Body of pancreas (tissue), 4 donors: ENCODE measurements around the gene TP53BP1. TPM values are rescaled to one million over a fixed set of nuclear protein-coding genes. Genes with fewer than 3 reads are reported as not detected.

ENCODE experiments used
- ATAC-seq: fragments of 150-250 bp; one replicate; pipeline ENCODE4 v1.9.1; 2016
- DNase-seq, 4 donors: peaks; one replicate each; pipeline ENCODE4 v3.0.0-alpha.2; 2019
- H3K27ac ChIP-seq, 4 donors: fragments of 200-600 bp; sonication (generic); 1 replicate in 3 of 4; 2 replicates in 1 of 4; pipeline versions ENCODE4 v1.5.1 to v1.6.1; 2016 to 2019; ENCODE audit warnings: mild to moderate bottlenecking in 1 of 4, mixed read lengths in 1 of 4, moderate library complexity in 1 of 4
- H3K27me3 ChIP-seq, 2 donors: fragments of 200-600 bp; sonication (generic); one replicate each; pipeline ENCODE4 v1.6.0; 2016; ENCODE audit warnings: mild to moderate bottlenecking in 1 of 2
- H3K36me3 ChIP-seq, 2 donors: fragments of 200-600 bp; sonication (generic); replicated peaks in 1 of 2; 2 replicates each; pipeline ENCODE4 v1.5.1; 2016; ENCODE audit warnings: low read depth in 2 of 2; ENCODE audit not compliant: insufficient read depth in 1 of 2
- H3K4me1 ChIP-seq: fragments of 200-600 bp; sonication (generic); one replicate; pipeline ENCODE4 v1.6.0; 2016
- H3K4me3 ChIP-seq, 2 donors: fragments of 200-600 bp; sonication (generic); 1 replicate in 1 of 2; 2 replicates in 1 of 2; pipeline ENCODE4 v1.5.1; 2016 to 2019
- H3K9me3 ChIP-seq, 3 donors: fragments of 200-600 bp; sonication (generic); 1 replicate in 2 of 3; 2 replicates in 1 of 3; pipeline ENCODE4 v1.5.1; 2016
- CTCF ChIP-seq, 7 experiments: fragments of 450-650 bp in 4 of 7; fragments of 200-600 bp in 3 of 7; sonication (generic) in 3 of 7; IDR thresholded peaks; one replicate each; pipeline ENCODE4 v1.5.1; 2016 to 2019; ENCODE audit warnings: antibody characterized with exemption in 7 of 7
- POLR2A ChIP-seq, 3 donors: fragments of 450-650 bp; IDR thresholded peaks; one replicate each; pipeline ENCODE4 v1.6.1; 2016; ENCODE audit warnings: antibody characterized with exemption in 3 of 3, mild to moderate bottlenecking in 2 of 3
- WGBS, 2 donors: methylation state at CpG; one replicate each; pipeline ENCODE4 v1.1.5; 2017; 5-methylcytosine and 5-hydroxymethylcytosine counted together
- intact Hi-C: fragments of 100-400 bp; cut with DNase I; formaldehyde crosslinking; loops from one replicate; pipeline ENCODE4 v1.15.1; 2023
- total RNA-seq, 2 donors: library from RNA; depleted of rRNA; stranded (reverse); fragments of >200 nt; gene quantifications; one replicate each; pipeline ENCODE4 v1.1.0, GENCODE V29; 2016

TP53BP1 gene
- total RNA-seq, 2 donors from 2014 or later: 12.5 to 17.5 TPM

DNA sequence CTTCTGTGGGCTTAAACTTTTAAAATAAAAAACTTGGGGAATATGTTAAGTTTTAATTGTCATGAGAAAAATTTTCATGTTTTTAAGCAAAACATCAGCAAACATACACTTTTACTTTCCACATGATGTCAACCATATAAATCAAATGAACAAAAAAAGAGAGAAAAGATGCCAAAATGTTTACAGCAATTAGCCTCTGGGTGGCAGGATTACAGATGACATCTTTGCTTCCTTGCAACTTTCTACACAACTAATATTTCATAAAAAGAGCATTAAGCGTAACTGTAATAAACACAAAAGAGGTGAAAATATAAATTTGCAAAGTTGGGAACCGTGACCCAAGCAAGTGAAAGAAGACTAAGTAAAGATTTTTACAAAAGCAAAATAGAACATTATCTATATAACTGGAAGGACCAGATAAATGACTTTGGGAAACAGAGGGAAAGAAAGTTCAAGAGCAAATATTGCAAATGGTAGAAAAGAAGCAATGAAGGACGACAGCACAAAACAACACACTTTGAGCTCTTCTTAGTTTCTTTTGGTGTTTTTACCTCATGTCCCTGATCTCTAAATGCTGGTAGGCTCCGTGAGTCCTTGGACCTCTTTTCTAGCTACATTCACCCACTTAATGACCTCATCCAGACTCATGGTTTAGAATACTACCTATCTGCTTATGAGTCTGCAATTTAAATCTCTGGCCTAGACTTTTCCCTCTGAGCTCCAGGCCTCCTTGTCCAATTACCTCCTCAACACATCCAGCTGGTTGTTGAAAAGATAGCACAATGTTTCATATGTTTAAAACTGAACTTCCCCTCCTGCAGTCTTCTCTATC, 9.4 kb downstream of the TP53BP1 start:
- Histone ChIP-seq H3K9me3 (no peaks in the 10 kb centered on the region), H3K27me3 (no peaks in the 10 kb centered on the region), H3K4me3 (no peak overlapping the region), H3K4me1 (no peaks in the 10 kb centered on the region), H3K27ac (no peak overlapping the region), H3K36me3 (peaks cover 0 to 8% of the 10 kb centered on the region in 2 donors)
- WGBS, 2 donors: 79% methylated on average over 4 of the region's 4 CpGs
- TF ChIP-seq POLR2A (IDR thresholded peaks at IDR 0.05): no peak
- TF ChIP-seq CTCF (IDR thresholded peaks at IDR 0.05): peak in 5 of 7 experiments; percentile 5 to 30 (median 17)
- intact Hi-C loops: no loop called here
- ATAC-seq (no peak), DNase-seq (no peak)

GRCh38 chr15:43473885-43474284, 19.1 kb downstream of the TP53BP1 start:
- WGBS, 2 donors: 91 to 95% methylated on average over 8 to 16 of the region's 25 CpGs
- no peak for ATAC-seq
- Histone ChIP-seq H3K4me3 (no peak overlapping the region), H3K27me3 (no peaks in the 10 kb centered on the region), H3K36me3 (peaks cover 0 to 16% of the 10 kb centered on the region in 2 donors), H3K4me1 (no peaks in the 10 kb centered on the region), H3K27ac (no peak overlapping the region), H3K9me3 (no peaks in the 10 kb centered on the region)
- intact Hi-C loops: no loop called here
- TF ChIP-seq CTCF (IDR thresholded peaks at IDR 0.05): no peak
- TF ChIP-seq POLR2A (IDR thresholded peaks at IDR 0.05): no peak
- no peak for DNase-seq

DNA sequence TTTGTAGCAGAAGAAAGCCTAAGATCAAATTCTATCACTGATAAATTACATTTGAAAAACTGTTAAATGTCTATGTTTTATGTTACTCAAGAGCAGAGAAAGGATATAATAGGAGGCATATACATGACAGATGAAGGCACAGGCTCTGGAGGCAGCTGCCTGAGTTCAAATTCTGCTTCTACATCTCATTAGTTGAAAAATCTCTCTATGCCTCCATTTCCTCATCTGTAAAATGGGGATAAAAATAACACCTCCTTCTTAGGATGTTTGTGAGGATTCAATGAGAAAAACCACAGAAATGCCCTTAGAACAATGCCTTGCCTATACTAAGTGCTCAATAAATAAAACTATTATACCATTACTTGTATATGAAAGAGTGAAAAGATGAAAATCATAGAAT, 21.0 kb downstream of the TP53BP1 start:
- H3K27me3 ChIP-seq: no peaks in the 10 kb centered on the region
- peaks cover 0 to 15% of the 10 kb centered on the region in 2 donors for H3K36me3 ChIP-seq
- no peaks in the 10 kb centered on the region for H3K9me3 ChIP-seq
- no peak overlapping the region for H3K27ac ChIP-seq
- no peak for TF ChIP-seq POLR2A (IDR thresholded peaks at IDR 0.05)
- TF ChIP-seq CTCF (IDR thresholded peaks at IDR 0.05): no peak
- H3K4me1 ChIP-seq: no peaks in the 10 kb centered on the region
- no peak for DNase-seq
- ATAC-seq: no peak
- intact Hi-C loops: no loop called here
- H3K4me3 ChIP-seq: no peak overlapping the region

DNA sequence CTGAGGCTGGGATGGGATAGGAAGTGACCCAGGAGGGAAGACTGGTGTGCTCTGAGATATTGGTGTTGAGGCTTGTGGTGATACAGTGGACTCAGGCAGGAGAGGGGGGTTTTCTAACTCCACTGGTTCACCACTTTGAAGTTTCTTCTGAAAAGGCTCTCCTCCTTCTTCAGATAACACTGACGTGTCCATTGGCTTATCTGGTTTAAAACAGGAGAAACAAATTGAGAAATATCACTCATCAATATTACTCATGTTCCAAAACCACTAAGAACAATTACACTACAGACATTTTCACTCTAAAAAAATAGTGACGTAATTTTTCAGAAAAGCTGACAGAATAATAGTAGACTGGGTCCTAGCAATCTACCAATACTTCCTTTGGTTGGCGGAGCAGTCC, 23.1 kb downstream of the TP53BP1 start:
- WGBS, 2 donors: 84 to 85% methylated on average over 3 of the region's 3 CpGs
- no peak for TF ChIP-seq CTCF (IDR thresholded peaks at IDR 0.05)
- TF ChIP-seq POLR2A (IDR thresholded peaks at IDR 0.05): no peak

DNA sequence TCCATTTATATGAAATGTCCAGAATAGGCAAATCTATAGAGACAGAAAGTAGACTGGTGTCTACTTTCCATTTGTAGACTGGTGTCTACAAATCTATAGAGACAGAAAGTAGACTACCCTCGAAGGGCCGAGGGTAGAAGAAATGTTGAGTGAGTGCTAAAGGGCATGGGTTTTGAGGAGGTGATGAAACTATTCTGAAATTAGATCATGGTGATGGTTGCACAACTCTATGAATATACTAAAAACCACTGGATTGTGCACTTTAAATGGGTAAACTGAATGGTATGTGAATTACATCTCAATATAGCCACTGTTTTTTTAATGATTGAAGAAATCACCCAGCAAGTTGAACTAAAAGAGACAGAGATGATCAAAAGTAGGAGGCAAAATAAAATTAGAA, 27.9 kb downstream of the TP53BP1 start:
- 48 to 66% methylated on average over 2 of the region's 2 CpGs for WGBS, 2 donors
- intact Hi-C loops: no loop called here
- Histone ChIP-seq H3K9me3 (no peaks in the 10 kb centered on the region), H3K36me3 (peaks cover 0 to 3% of the 10 kb centered on the region in 2 donors), H3K27ac (no peak overlapping the region), H3K4me1 (no peaks in the 10 kb centered on the region), H3K27me3 (no peaks in the 10 kb centered on the region), H3K4me3 (no peak overlapping the region)
- DNase-seq (no peak), ATAC-seq (no peak)
- TF ChIP-seq POLR2A (IDR thresholded peaks at IDR 0.05) (no peak), CTCF (IDR thresholded peaks at IDR 0.05) (no peak)

More for the DNA sequence above, 23.1 kb downstream of the TP53BP1 start:
- DNase-seq (no peak), ATAC-seq (no peak)
- H3K27ac ChIP-seq: no peak overlapping the region
- H3K9me3 ChIP-seq: no peaks in the 10 kb centered on the region
- no peaks in the 10 kb centered on the region for H3K27me3 ChIP-seq
- H3K4me3 ChIP-seq: no peak overlapping the region
- peaks cover 0 to 6% of the 10 kb centered on the region in 2 donors for H3K36me3 ChIP-seq
- no peaks in the 10 kb centered on the region for H3K4me1 ChIP-seq
- intact Hi-C loops: no loop called here
